ENCODE results near the gene FOXRED2. TPM values are rescaled to one million over a fixed set of nuclear protein-coding genes. Genes with fewer than 3 reads are reported as not detected.
A peak's percentile ranks its signal among the peaks of the same experiment; 100 is the strongest.

FOXRED2 gene
- total and polyA plus RNA-seq, 2 of the 8 experiments (the other 6 are each of a cell fraction or from before 2014, with no cell fraction given) = 11.5 to 27.8 TPM

DNA sequence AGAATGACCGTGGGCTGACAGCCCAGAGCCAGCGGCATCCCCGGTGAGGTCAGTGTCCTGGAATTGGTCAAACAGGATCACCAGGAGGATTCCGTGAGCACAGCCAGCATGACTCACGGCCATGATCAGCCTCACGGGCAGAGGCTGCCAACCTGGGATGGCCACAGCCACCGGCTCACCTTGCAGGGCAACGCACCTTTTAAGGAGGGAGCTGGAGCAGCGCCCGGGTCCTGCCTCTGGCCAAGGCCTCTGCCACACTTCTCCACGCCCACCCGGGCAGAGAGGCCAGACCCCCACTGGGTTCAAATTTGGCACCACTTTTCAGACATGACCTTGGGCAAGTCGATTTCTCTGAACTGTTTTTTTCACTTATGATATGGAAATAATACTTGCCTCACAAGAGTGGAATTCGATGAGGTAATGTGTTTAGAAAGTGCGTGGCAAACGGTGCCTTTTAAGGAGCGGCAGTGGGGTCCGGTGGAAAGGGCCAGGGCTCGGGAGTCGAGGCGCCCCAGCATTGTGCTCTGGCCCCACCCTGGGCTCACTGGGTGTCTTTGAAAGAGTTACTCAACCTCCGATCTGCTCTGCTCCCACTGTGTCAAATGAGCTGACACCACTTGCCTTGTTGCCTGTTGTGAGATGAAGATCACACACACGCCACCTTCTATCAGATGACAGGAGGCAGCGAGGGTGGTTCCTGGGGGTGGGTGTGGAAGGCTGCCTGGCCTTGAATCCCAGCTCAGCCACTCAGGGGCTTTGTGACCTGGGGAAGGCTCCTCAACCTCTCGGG, 41.4 kb downstream of the FOXRED2 start:
- Histone ChIP-seq H3K14ac (ENCODE audit: insufficient read length) (no peak overlapping the region), H3K9ac (replicated peaks in 1 of 4; ENCODE audit: extremely low read depth in 1 of 4, low read depth in 3 of 4, low read length in 3 of 4) (no peak overlapping the region), H2BK12ac (ENCODE audit: low read depth, low read length) (0 out of 2 replicates have a peak overlapping the region, but pooled peaks have one; percentile 17), H4K91ac (replicated peaks; ENCODE audit: insufficient read length, low read length) (no peak overlapping the region), H3K79me1 (ENCODE audit: low read depth, low read length) (no peaks in the 10 kb centered on the region), H3K18ac (ENCODE audit: extremely low read depth, low read length) (no peak overlapping the region), H3K4me1 (replicated peaks in 1 of 4; ENCODE audit: control insufficient read depth in 3 of 4, insufficient read depth in 4 of 4, low read length in 3 of 4) (peaks cover 0 to 11% (median 7%) of the 10 kb centered on the region in 4 experiments; a peak in 5 of 7 replicates), H2BK120ac (replicated peaks; ENCODE audit: low read depth, low read length) (no peak overlapping the region), H3K36me3 (ENCODE audit: control insufficient read depth in 2 of 4, insufficient read depth in 4 of 4, low read length in 3 of 4) (peaks cover 0 to 2% (median 0%) of the 10 kb centered on the region in 4 experiments; a peak in 1 of 8 replicates), H3K27ac (ENCODE audit: low read depth, low read length) (no peak overlapping the region), H4K5ac (ENCODE audit: insufficient read length, low read depth, low read length) (no peak overlapping the region), H3K4me3 (ENCODE audit: extremely low read depth in 1 of 4, insufficient read depth in 2 of 4, low read depth in 3 of 4, low read length in 4 of 4) (no peak overlapping the region), H2AK5ac (ENCODE audit: low read depth, low read length) (no peak overlapping the region), H3K27me3 (replicated peaks in 1 of 4; ENCODE audit: control insufficient read depth in 3 of 4, extremely low read depth in 1 of 4, insufficient read depth in 3 of 4, low read length in 3 of 4) (no peaks in the 10 kb centered on the region), H2BK5ac (ENCODE audit: low read depth, low read length) (0 out of 2 replicates have a peak overlapping the region, but pooled peaks have one; percentile 16), H3K23ac (ENCODE audit: insufficient read length) (no peak overlapping the region), H4K20me1 (replicated peaks in 1 of 2; ENCODE audit: control insufficient read depth in 1 of 2, insufficient read depth in 2 of 2, low read length in 2 of 2) (no peaks in the 10 kb centered on the region), H3K79me2 (ENCODE audit: control insufficient read depth in 1 of 2, insufficient read depth in 2 of 2, low read length in 2 of 2) (no peaks in the 10 kb centered on the region), H3K9me3 (ENCODE audit: insufficient read depth in 2 of 2, low read depth in 1 of 2, low read length in 1 of 2) (no peaks in the 10 kb centered on the region), H3K4ac (replicated peaks; ENCODE audit: insufficient read length, low read depth, low read length) (no peak overlapping the region), H3K4me2 (ENCODE audit: insufficient read depth in 1 of 2, low read depth in 2 of 2, low read length in 2 of 2) (no peak overlapping the region), H3K23me2 (ENCODE audit: low read depth, low read length) (no peaks in the 10 kb centered on the region), H3K56ac (replicated peaks; ENCODE audit: insufficient read length, low read depth, low read length) (no peak overlapping the region), H2AFZ (ENCODE audit: low read length) (no peak overlapping the region), H2BK15ac (ENCODE audit: low read length) (no peak overlapping the region), H2BK20ac (ENCODE audit: low read length) (0 out of 2 replicates have a peak overlapping the region, but pooled peaks have one; percentile 32), H4K8ac (ENCODE audit: extremely low read depth, insufficient read depth, low read length) (no peak overlapping the region)
- FAIRE-seq = no peak
- DNase-seq (ENCODE audit: low read depth in 1 of 2, low spot score in 2 of 2) = no peak
- CTCF ChIA-PET (ENCODE audit: partially characterized antibody) = interaction anchor here (0.9 to 6.8 kb wide), 9 partner anchors 10 to 178 kb away, joined by 3 to 78 read pairs (median 4); no protein-coding TSS in a partner anchor
- POLR2A ChIA-PET (ENCODE audit: partially characterized antibody) = interaction anchor here (0.6 to 1.8 kb wide), 6 partner anchors 10 to 150 kb away, joined by 3 to 7 read pairs (median 4); no protein-coding TSS in a partner anchor
- WGBS, 2 experiments (ENCODE audit: extremely low coverage in 1 of 2, insufficient coverage in 1 of 2, insufficient read length in 1 of 2, insufficient replicate concordance in 2 of 2, low coverage in 1 of 2, low lambda C conversion rate in 2 of 2, missing lambda C conversion rate in 1 of 2) = 91% methylated on average over 24 of the region's 25 CpGs; no CpG with 5 or more reads in 1 of the 2 experiments
- no peak for TF ChIP-seq NANOG (IDR thresholded peaks at IDR 0.05; ENCODE audit: insufficient read depth, low read depth, low read length, poor library complexity, severe bottlenecking)
- TF ChIP-seq POLR2AphosphoS5 (IDR thresholded peaks at IDR 0.05; ENCODE audit: low read depth, low read length) = no peak
- TF ChIP-seq CBX5 (IDR thresholded peaks at IDR 0.05; ENCODE audit: low read depth, low read length) = no peak
- TF ChIP-seq CEBPB (IDR thresholded peaks at IDR 0.05; ENCODE audit: low read depth, low read length) = no peak
- TF ChIP-seq TCF12 (IDR thresholded peaks at IDR 0.05; ENCODE audit: low read depth, low read length) = no peak
- no peak for TF ChIP-seq FOSL1 (IDR thresholded peaks at IDR 0.05; ENCODE audit: insufficient read depth, low read depth, low read length)
- no peak for TF ChIP-seq POU5F1 (IDR thresholded peaks at IDR 0.05; ENCODE audit: low read depth, low read length)
- no peak for TF ChIP-seq SRF (IDR thresholded peaks at IDR 0.05; ENCODE audit: low read depth, low read length)
- no peak for TF ChIP-seq RFX5 (IDR thresholded peaks at IDR 0.05; ENCODE audit: borderline replicate concordance, low read depth, low read length)
- no peak for TF ChIP-seq SUZ12 (IDR thresholded peaks at IDR 0.05; ENCODE audit: low read length)
- no peak for TF ChIP-seq EZH2 (IDR thresholded peaks at IDR 0.05; ENCODE audit: low read depth, low read length, severe bottlenecking)
- TF ChIP-seq RBBP5 (IDR thresholded peaks at IDR 0.05; ENCODE audit: borderline replicate concordance, low read depth, low read length) = no peak
- no peak for TF ChIP-seq SP1 (IDR thresholded peaks at IDR 0.05; ENCODE audit: low read depth, low read length)
